Measurements from ENCODE around the gene CGB2. TPM values are rescaled to one million over a fixed set of nuclear protein-coding genes. Genes with fewer than 3 reads are reported as not detected.
"Not testable (repeated sequence)": the region's sequence is repeated elsewhere in the genome, so short reads cannot be mapped to it uniquely, and the experiment has no call there.

CGB2 gene
- total and polyA plus RNA-seq, 2 of the 4 experiments (the other 2 are of a cell fraction), result not detected

- H3K18ac ChIP-seq (ENCODE audit: low read depth, low read length); H2BK15ac ChIP-seq (ENCODE audit: low read depth, low read length); H3K9ac ChIP-seq (ENCODE audit: low read depth, low read length); in situ Hi-C loops (cut with MboI; ENCODE audit: low sequenced_read_pairs); H3K9me3 ChIP-seq (ENCODE audit: control insufficient read depth, insufficient read depth, low read length); H3K23ac ChIP-seq (ENCODE audit: low read depth, low read length); intact Hi-C loops (cut with micrococcal nuclease); CTCF ChIA-PET; H3K27ac ChIP-seq (ENCODE audit: insufficient read depth, low read length); H3K79me1 ChIP-seq (ENCODE audit: low read depth in 1 of 2, low read length in 2 of 2); BruUV-seq (replicated peaks); H2BK20ac ChIP-seq (ENCODE audit: low read depth, low read length); dilution Hi-C loops (cut with HindIII; ENCODE audit: low sequenced_read_pairs, unreplicated experiment); H3K4me1 ChIP-seq (ENCODE audit: control insufficient read depth, insufficient read depth, low read length); H4K8ac ChIP-seq (ENCODE audit: low read depth in 2 of 2, low read length in 2 of 2); H3K14ac ChIP-seq (replicated peaks; ENCODE audit: low read depth, low read length); H4K20me1 ChIP-seq (ENCODE audit: insufficient read depth, low read length); H3K27me3 ChIP-seq (ENCODE audit: control insufficient read depth, insufficient read depth, low read length); H2AK5ac ChIP-seq (ENCODE audit: low read depth, low read length); POLR2A ChIA-PET (ENCODE audit: unreplicated experiment); H3K4me3 ChIP-seq (ENCODE audit: insufficient read depth, low read depth, low read length); H2BK5ac ChIP-seq (ENCODE audit: low read depth, low read length, poor library complexity, severe bottlenecking); H3K36me3 ChIP-seq (ENCODE audit: control insufficient read depth, insufficient read depth, low read length); H3K56ac ChIP-seq (ENCODE audit: extremely low read depth, insufficient read depth, low read length); H3K4ac ChIP-seq (ENCODE audit: low read depth, low read length); H2AFZ ChIP-seq (replicated peaks; ENCODE audit: low read length, poor library complexity); H3K9me1 ChIP-seq (ENCODE audit: insufficient read depth, low read length); H4K5ac ChIP-seq (ENCODE audit: low read depth, low read length); H2AK9ac ChIP-seq (replicated peaks; ENCODE audit: low read depth, low read length, poor library complexity); H3K4me2 ChIP-seq (ENCODE audit: low read depth, low read length): not testable (repeated sequence)
- WGBS, 2 experiments (ENCODE audit: extremely low coverage in 2 of 2, insufficient read length in 1 of 2), result 37% methylated on average over 6 of the region's 24 CpGs; no CpG with 5 or more reads in 1 of the 2 experiments
- peak; percentile 92 for ATAC-seq (ENCODE audit: low read depth)
- DNase-seq, result peak; percentile 71
- H2BK120ac ChIP-seq (ENCODE audit: low read depth, low read length), result peak overlapping the region; percentile 57; the same call in 1 of the 2 replicates
- TF ChIP-seq FOS (IDR thresholded peaks at IDR 0.05; ENCODE audit: low read depth, low read length) (peak; percentile 72), BHLHE40 (IDR thresholded peaks at IDR 0.05; ENCODE audit: low read depth, low read length) (peak; percentile 73)
- H4K91ac ChIP-seq (ENCODE audit: insufficient read depth, low read depth, low read length), result peak overlapping the region; percentile 49
These were observed 18.8 kb downstream of the CGB2 start for GRCh38 chr19:49050376-49051033.

Measured in IMR-90 (cell line).